AG09309 (cell line): ENCODE data around the gene CBL.
"Not testable (repeated sequence)": the region's sequence is repeated elsewhere in the genome, so short reads cannot be mapped to it uniquely, and the experiment has no call there.

ENCODE experiments used
- DNase-seq: peaks from one replicate; pipeline ENCODE4 v3.0.0-alpha.2; 2010; ENCODE audit warnings: low read depth
- H3K4me3 ChIP-seq: 2 replicates; pipeline ENCODE4 v1.5.1; 2011; ENCODE audit warnings: mild to moderate bottlenecking, low read depth, low read length, moderate library complexity; ENCODE audit not compliant: control insufficient read depth
- TF ChIP-seq, protein P1 (sequence below): IDR thresholded peaks from 2 replicates; pipeline ENCODE4 v1.5.1; 2011; ENCODE audit warnings: mild to moderate bottlenecking, low read depth, low read length, inconsistent platforms; ENCODE audit not compliant: insufficient read depth, control insufficient read depth; ENCODE audit errors: missing control alignments

Gene CBL

DNA sequence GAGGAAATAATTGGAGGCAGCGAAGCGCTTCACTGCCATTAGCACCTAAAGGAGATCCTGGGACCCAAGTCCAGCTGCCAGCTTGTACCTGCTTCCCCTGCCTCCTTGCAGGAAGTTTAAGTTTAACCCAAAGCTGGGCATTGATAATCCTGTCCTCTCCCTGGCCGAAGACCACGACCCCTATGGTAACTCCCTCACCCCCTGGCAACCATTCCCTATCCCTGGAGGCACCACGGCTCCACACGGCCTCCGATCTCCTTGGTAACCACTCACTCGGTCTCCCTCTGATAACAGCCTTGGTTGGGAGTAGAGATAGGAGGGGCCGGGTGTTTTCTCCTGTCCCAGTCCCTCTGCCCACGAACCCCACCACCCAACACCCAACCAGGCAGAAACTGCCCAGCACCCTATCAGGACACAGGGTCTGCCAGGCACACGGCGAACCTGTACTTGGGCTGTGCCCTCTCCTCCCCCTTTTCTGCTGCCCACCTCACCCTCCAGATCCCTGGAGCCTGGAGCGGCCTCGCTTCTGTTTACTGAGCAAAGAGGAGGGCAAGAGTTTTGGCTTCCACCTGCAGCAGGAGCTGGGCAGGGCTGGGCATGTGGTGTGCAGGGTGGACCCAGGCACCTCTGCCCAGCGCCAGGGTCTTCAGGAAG is 20.0 kb upstream of the CBL start:
- TF ChIP-seq, protein P1, sequence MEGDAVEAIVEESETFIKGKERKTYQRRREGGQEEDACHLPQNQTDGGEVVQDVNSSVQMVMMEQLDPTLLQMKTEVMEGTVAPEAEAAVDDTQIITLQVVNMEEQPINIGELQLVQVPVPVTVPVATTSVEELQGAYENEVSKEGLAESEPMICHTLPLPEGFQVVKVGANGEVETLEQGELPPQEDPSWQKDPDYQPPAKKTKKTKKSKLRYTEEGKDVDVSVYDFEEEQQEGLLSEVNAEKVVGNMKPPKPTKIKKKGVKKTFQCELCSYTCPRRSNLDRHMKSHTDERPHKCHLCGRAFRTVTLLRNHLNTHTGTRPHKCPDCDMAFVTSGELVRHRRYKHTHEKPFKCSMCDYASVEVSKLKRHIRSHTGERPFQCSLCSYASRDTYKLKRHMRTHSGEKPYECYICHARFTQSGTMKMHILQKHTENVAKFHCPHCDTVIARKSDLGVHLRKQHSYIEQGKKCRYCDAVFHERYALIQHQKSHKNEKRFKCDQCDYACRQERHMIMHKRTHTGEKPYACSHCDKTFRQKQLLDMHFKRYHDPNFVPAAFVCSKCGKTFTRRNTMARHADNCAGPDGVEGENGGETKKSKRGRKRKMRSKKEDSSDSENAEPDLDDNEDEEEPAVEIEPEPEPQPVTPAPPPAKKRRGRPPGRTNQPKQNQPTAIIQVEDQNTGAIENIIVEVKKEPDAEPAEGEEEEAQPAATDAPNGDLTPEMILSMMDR, result no peak
- no peak for DNase-seq
- H3K4me3 ChIP-seq, result no peak overlapping the region

DNA sequence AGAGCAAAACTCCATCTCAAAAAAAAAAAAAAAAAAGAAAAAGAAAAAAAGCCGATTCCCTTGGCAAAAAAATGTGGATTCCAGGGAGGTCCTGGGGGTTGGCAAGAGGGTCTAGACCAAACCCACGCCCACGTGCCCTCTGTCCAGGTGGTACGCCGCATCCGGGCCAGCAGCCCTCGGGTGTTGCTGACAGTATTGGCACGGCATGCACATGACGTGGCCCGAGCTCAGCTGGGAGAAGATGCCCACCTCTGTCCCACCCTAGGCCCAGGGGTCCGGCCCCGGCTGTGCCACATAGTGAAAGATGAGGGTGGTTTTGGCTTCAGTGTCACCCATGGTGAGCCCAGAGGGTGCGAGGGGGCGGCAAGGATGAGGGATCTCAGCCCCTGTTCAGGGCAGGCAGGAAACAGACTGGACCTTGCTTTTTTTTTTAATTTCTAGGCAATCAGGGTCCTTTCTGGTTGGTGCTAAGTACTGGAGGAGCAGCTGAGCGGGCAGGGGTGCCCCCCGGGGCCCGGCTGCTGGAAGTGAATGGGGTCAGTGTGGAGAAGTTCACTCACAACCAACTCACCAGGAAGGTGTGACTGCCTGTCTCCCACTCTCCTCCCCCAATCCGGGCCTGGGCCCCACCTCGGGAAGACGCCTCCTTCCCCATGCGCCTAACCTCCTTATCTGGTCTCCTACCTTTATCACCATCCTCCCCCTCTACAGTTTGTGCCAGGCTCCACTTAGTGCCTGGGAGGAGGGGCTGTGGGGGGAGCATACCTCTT is 18.8 kb upstream of the CBL start:
- DNase-seq, result no peak
- H3K4me3 ChIP-seq, result no peak overlapping the region
- TF ChIP-seq, protein P1, result no peak

DNA sequence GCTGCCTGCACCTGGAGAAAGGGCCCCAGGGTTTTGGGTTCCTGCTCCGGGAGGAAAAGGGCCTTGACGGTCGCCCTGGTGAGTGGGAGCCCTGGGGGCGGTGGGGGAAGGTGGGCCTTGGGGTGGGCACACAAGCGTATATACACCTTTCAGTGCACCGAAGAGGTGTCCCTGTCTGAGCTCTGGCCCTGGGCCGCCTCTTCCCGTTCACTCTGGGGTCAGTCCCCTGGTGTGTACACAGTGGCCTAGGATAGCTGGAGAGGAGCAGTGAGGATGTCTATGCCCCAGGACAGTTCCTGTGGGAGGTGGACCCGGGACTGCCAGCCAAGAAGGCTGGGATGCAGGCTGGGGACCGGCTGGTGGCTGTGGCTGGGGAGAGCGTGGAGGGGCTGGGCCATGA is 18.1 kb upstream of the CBL start:
- H3K4me3 ChIP-seq, result no peak overlapping the region
- TF ChIP-seq, protein P1, result no peak

DNA sequence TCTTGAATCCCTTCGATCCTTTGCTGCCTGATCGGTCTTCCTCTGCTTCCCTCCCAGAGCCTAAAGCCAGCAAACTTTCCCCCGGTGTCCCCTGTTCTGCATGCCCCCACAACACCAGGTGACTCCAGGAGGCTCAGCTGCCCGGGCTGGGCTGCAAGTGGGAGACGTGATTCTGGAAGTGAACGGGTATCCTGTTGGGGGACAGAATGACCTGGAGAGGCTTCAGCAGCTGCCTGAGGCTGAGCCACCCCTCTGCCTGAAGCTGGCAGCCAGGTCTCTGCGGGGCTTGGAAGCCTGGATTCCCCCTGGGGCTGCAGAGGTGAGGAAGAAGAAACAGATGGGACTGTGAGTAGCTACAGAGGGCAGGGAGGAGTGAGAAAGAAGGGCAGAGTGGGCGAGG is 17.3 kb upstream of the CBL start:
- TF ChIP-seq, protein P1, result no peak
- DNase-seq, result no peak
- no peak overlapping the region for H3K4me3 ChIP-seq

More for the DNA sequence above, 18.1 kb upstream of the CBL start:
- no peak for DNase-seq

DNA sequence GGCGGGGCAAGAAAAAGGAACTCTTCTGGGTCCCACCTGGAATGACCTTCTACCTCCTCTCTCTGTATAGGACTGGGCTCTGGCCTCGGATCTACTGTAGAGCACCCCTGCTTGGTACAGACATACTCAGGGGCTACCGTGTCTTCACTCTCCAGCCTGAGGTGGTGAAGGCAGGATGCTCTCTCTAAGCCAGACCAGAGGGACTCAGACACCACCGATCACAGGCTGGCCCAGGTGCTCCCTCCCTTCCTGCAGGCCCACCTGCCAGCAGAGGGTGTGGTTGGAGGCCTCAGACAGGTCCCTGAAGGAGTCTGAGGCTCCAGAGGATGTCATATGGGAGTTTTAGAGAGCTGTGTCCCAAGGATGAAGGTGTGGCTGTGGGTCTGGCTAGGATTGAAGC is 16.7 kb upstream of the CBL start:
- TF ChIP-seq, protein P1, result no peak
- DNase-seq, result no peak

DNA sequence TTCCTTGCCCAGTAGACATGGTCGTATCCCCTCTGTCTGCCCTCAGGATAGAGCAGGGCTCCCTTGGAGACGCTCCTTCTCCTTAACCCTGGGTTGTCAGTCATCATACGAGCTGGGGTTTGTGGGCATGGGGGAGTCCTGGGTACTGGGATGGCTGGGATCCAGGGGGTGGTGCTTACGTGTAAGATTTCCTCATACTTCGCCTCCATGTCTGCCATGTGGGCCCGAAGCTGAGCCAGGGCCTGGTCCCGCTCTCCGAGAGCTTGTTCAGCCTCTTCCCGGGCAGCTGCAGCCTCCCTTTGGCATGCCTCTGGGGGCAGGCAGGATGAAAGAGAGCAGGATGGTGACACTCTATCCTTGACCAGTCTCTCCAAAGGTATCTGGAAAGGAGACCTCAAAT is 15.6 kb upstream of the CBL start:
- DNase-seq, result no peak
- H3K4me3 ChIP-seq, result no peak overlapping the region
- TF ChIP-seq, protein P1, result no peak

More for the DNA sequence above, 16.7 kb upstream of the CBL start:
- H3K4me3 ChIP-seq, result no peak overlapping the region

DNA sequence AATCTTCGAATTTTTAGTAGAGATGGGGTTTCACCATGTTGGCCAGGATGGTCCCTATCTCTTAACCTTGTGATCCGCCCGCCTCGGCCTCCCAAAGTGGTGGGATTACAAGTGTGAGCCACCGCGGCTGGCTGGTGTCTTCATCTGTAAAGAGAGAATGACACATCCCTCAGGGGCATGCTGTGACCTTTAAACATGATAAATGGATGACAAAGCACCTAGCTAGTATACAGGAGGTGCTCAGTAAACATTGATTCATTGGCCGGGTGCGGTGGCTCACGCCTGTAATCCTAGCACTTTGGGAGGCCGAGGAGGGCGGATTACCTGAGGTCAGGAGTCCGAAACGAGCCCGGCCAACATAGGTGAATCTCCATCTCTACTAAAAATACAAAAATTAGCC is 14.9 kb upstream of the CBL start:
- not testable (repeated sequence) for DNase-seq, H3K4me3 ChIP-seq
